SK-N-SH (cell line): ENCODE measurements around the gene RHOBTB1. TPM values are rescaled to one million over a fixed set of nuclear protein-coding genes. Genes with fewer than 3 reads are reported as not detected.
A peak's percentile ranks its signal among the peaks of the same experiment; 100 is the strongest.

Experiments used
- CTCF ChIA-PET: fragments of 300-600, 350-600 bp; formaldehyde crosslinking; extraction: SDS; loops from one replicate; lab custom pipeline; 2021; lab: Yijun Ruan, JAX
- POLR2A ChIA-PET: fragments of 350-600 bp; sonication (Branson Sonifier 250); formaldehyde crosslinking; extraction: SDS; loops from one replicate; lab custom pipeline; 2020; ENCODE audit warnings: antibody characterized with exemption, inconsistent platforms; lab: Yijun Ruan, JAX
- DNase-seq: peaks from one replicate; pipeline ENCODE4 v3.0.0; 2012
- H2AFZ ChIP-seq: fragments of 200-600 bp; sonication (generic); 2 replicates; pipeline ENCODE4 v1.8.1; 2016; ENCODE audit warnings: antibody characterized with exemption, mild to moderate bottlenecking, low read depth
- H3F3A ChIP-seq: fragments of 200-600 bp; sonication (generic); replicated peaks from 2 replicates; pipeline ENCODE3; 2016; ENCODE audit warnings: antibody characterized with exemption, mild to moderate bottlenecking; ENCODE audit not compliant: insufficient read depth
- H3K27ac ChIP-seq, 2 experiments: fragments of 200-500 bp in 1 of 2; fragments of 200-600 bp in 1 of 2; sonication (Bioruptor generic) in 1 of 2; sonication (generic), shearing (Covaris generic) in 1 of 2; 2 replicates each; pipeline versions ENCODE4 v1.5.1 to v1.6.1; 2014 to 2016; ENCODE audit warnings: low read depth in 2 of 2, inconsistent platforms in 1 of 2, low read length in 1 of 2, mild to moderate bottlenecking in 1 of 2, mixed read lengths in 1 of 2
- H3K27me3 ChIP-seq: fragments of 200-600 bp; sonication (generic), shearing (Covaris generic); 2 replicates; pipeline ENCODE4 v1.6.1; 2016; ENCODE audit warnings: mixed run types; ENCODE audit not compliant: insufficient read depth
- H3K36me3 ChIP-seq, 2 experiments: fragments of 200-500 bp in 1 of 2; fragments of 200-600 bp in 1 of 2; sonication (Bioruptor generic) in 1 of 2; sonication (generic) in 1 of 2; replicated peaks in 1 of 2; 2 replicates each; pipeline versions ENCODE3 to v1.5.1; 2014 to 2016; ENCODE audit warnings: low read length in 1 of 2, mild to moderate bottlenecking in 1 of 2; ENCODE audit not compliant: insufficient read depth in 2 of 2, control insufficient read depth in 1 of 2
- H3K4me1 ChIP-seq, 2 experiments: fragments of 200-500 bp in 1 of 2; fragments of 200-600 bp in 1 of 2; sonication (Bioruptor generic) in 1 of 2; sonication (generic), shearing (Covaris generic) in 1 of 2; 2 replicates each; pipeline versions ENCODE4 v1.5.1 to v1.6.1; 2014 to 2016; ENCODE audit warnings: low read depth in 1 of 2, low read length in 1 of 2, mixed run types in 1 of 2; ENCODE audit not compliant: insufficient read depth in 2 of 2, control insufficient read depth in 1 of 2
- H3K4me2 ChIP-seq: fragments of 200-600 bp; sonication (generic), shearing (Covaris generic); 2 replicates; pipeline ENCODE4 v1.6.1; 2017; ENCODE audit warnings: mixed run types
- H3K4me3 ChIP-seq, 2 experiments: fragments of 200-500 bp in 1 of 2; fragments of 200-600 bp in 1 of 2; sonication (Bioruptor generic) in 1 of 2; sonication (generic), shearing (Covaris generic) in 1 of 2; 2 replicates each; pipeline versions ENCODE4 v1.5.1 to v1.8.1; 2014 to 2016; ENCODE audit warnings: low read depth in 2 of 2, inconsistent platforms in 1 of 2, low read length in 1 of 2, mild to moderate bottlenecking in 1 of 2, mixed read lengths in 1 of 2, moderate library complexity in 1 of 2
- H3K79me2 ChIP-seq: fragments of 200-600 bp; sonication (generic); 2 replicates; pipeline ENCODE4 v1.8.1; 2017; ENCODE audit warnings: mild to moderate bottlenecking; ENCODE audit not compliant: insufficient read depth
- H3K9ac ChIP-seq: fragments of 200-600 bp; sonication (generic); 2 replicates; pipeline ENCODE4 v1.6.1; 2017; ENCODE audit warnings: mixed run types
- H3K9me2 ChIP-seq: fragments of 200-600 bp; sonication (generic); 2 replicates; pipeline ENCODE4 v1.6.1; 2017; ENCODE audit warnings: mixed run types
- H3K9me3 ChIP-seq: fragments of 200-600 bp; sonication (generic); 2 replicates; pipeline ENCODE4 v1.6.1; 2017; ENCODE audit warnings: mixed run types, mild to moderate bottlenecking, moderate library complexity
- H4K20me1 ChIP-seq: fragments of 200-600 bp; sonication (generic); 2 replicates; pipeline ENCODE4 v1.6.1; 2017; ENCODE audit warnings: mild to moderate bottlenecking, mixed run types; ENCODE audit not compliant: insufficient read depth
- CHD2 ChIP-seq: fragments of 150-350 bp; IDR thresholded peaks from 2 replicates; pipeline ENCODE4 v1.6.1; 2018; ENCODE audit warnings: low read length; ENCODE audit not compliant: partially characterized antibody
- CTCF ChIP-seq: fragments of 200-600 bp; sonication (generic); IDR thresholded peaks from 2 replicates; pipeline ENCODE4 v1.6.1; 2017; ENCODE audit warnings: antibody characterized with exemption, mild to moderate bottlenecking, moderate library complexity
- ELF1 ChIP-seq: IDR thresholded peaks from 2 replicates; pipeline ENCODE4 v1.4.0; 2012
- EP300 ChIP-seq, 2 experiments: IDR thresholded peaks; 2 replicates each; pipeline versions ENCODE4 v1.4.0 to v1.6.1; 2012; ENCODE audit warnings: borderline replicate concordance in 1 of 2, low read depth in 1 of 2, low read length in 1 of 2
- FOXJ3 ChIP-seq: sonication (generic); formaldehyde crosslinking; IDR thresholded peaks from 2 replicates; pipeline ENCODE4 v1.5.1; 2020; ENCODE audit warnings: mild to moderate bottlenecking, missing genetic modification reagents
- FOXM1 ChIP-seq: IDR thresholded peaks from 2 replicates; pipeline ENCODE4 v1.4.0; 2012; ENCODE audit warnings: low read depth, mild to moderate bottlenecking
- GABPA ChIP-seq: IDR thresholded peaks from 2 replicates; pipeline ENCODE4 v1.4.0; 2012; ENCODE audit warnings: low read depth, mild to moderate bottlenecking
- GATA2 ChIP-seq: sonication (generic); formaldehyde crosslinking; IDR thresholded peaks from 2 replicates; pipeline ENCODE4 v1.5.0; 2020; ENCODE audit warnings: mild to moderate bottlenecking, missing genetic modification reagents
- JUND ChIP-seq: IDR thresholded peaks from 2 replicates; pipeline ENCODE4 v1.4.0; 2012
- MEF2A ChIP-seq: IDR thresholded peaks from 2 replicates; pipeline ENCODE4 v1.4.0; 2012; ENCODE audit warnings: low read depth, borderline replicate concordance
- MXI1 ChIP-seq: IDR thresholded peaks from 2 replicates; pipeline ENCODE4 v1.6.1; 2012; ENCODE audit warnings: mild to moderate bottlenecking, low read depth, low read length, improper control_type of control experiment
- POLR2AphosphoS5 ChIP-seq: IDR thresholded peaks from 2 replicates; pipeline ENCODE4 v1.6.1; 2012; ENCODE audit warnings: low read depth, low read length
- RAD21 ChIP-seq: IDR thresholded peaks from 2 replicates; pipeline ENCODE4 v1.6.1; 2012; ENCODE audit warnings: mild to moderate bottlenecking, low read length
- RFX5 ChIP-seq: IDR thresholded peaks from 2 replicates; pipeline ENCODE4 v1.6.1; 2012; ENCODE audit warnings: mild to moderate bottlenecking, improper control_type of control experiment, low read length
- TEAD4 ChIP-seq: IDR thresholded peaks from 2 replicates; pipeline ENCODE4 v1.4.0; 2012; ENCODE audit warnings: mild to moderate bottlenecking, borderline replicate concordance; ENCODE audit not compliant: insufficient read depth
- USF1 ChIP-seq: IDR thresholded peaks from 2 replicates; pipeline ENCODE4 v1.4.0; 2012; ENCODE audit warnings: low read depth, borderline replicate concordance
- USF2 ChIP-seq: fragments of 150-350 bp; IDR thresholded peaks from 2 replicates; pipeline ENCODE4 v1.6.1; 2017; ENCODE audit warnings: antibody characterized with exemption, low read length, low read depth, borderline replicate concordance
- YY1 ChIP-seq: IDR thresholded peaks from 2 replicates; pipeline ENCODE4 v1.4.0; 2012; ENCODE audit warnings: low read depth, mild to moderate bottlenecking
- ZBTB33 ChIP-seq: IDR thresholded peaks from 2 replicates; pipeline ENCODE4 v1.4.0; 2012; ENCODE audit warnings: low read depth, borderline replicate concordance
- WGBS: methylation state at CpG from one replicate; pipeline ENCODE4 v1.1.6; 2017; ENCODE audit warnings: low lambda C conversion rate; 5-methylcytosine and 5-hydroxymethylcytosine counted together
- polyA plus RNA-seq, 3 experiments: library from polyadenylated mRNA; depleted of rRNA; stranded (reverse); fragments of >200 nt; gene quantifications; 2 replicates each; pipeline ENCODE4 v1.2.3, GENCODE V29; 2012

RHOBTB1 gene
- polyA plus RNA-seq, 1 of the 3 experiments (the other 2 are of a cell fraction): 10.5 TPM

- H3K36me3 ChIP-seq: no peaks in the 10 kb centered on the region
- H3K9ac ChIP-seq: no peak overlapping the region
- H3K4me2 ChIP-seq: no peak overlapping the region
- peaks cover 19% of the 10 kb centered on the region for H3F3A ChIP-seq
- ChIA-PET POLR2A (no interaction called here), CTCF (no interaction called here)
- DNase-seq: no peak
- peaks cover 0 to 14% of the 10 kb centered on the region in 2 experiments; a peak in 2 of 4 replicates for H3K4me1 ChIP-seq
- no peak overlapping the region for H3K27ac ChIP-seq
- no peaks in the 10 kb centered on the region for H3K27me3 ChIP-seq
- H4K20me1 ChIP-seq: no peaks in the 10 kb centered on the region
- TF ChIP-seq ELF1: no peak
- no peak for TF ChIP-seq ZBTB33
- no peak for TF ChIP-seq USF2
- no peak for TF ChIP-seq MEF2A
- no peak for TF ChIP-seq CTCF
- no peak for TF ChIP-seq FOXJ3 (CRISPR knock-in tag)
- no peak for TF ChIP-seq RFX5
- TF ChIP-seq JUND: no peak
- TF ChIP-seq GABPA: no peak
- TF ChIP-seq TEAD4: no peak
- no peak for TF ChIP-seq RAD21
- TF ChIP-seq FOXM1: no peak
- no peak for TF ChIP-seq YY1
- H3K4me3 ChIP-seq: no peak overlapping the region
- H2AFZ ChIP-seq: no peak overlapping the region
- no peaks in the 10 kb centered on the region for H3K9me2 ChIP-seq
- H3K79me2 ChIP-seq: no peaks in the 10 kb centered on the region
- no peaks in the 10 kb centered on the region for H3K9me3 ChIP-seq
- 85% methylated on average over 1 of the region's 1 CpG for WGBS
These were observed 31.7 kb upstream of the RHOBTB1 start for GRCh38 chr10:60975716-60976115.

GRCh38 chr10:60974463-60975149 lies 30.6 kb upstream of the RHOBTB1 start:
- WGBS: 30% methylated on average over 3 of the region's 3 CpGs
- peak overlapping the region; percentile 39 to 66; a peak in 3 of 4 replicates for H3K27ac ChIP-seq
- DNase-seq: no peak
- TF ChIP-seq YY1 (no peak), MXI1 (no peak), GABPA (no peak), ZBTB33 (no peak), FOXM1 (no peak), TEAD4 (no peak), POLR2AphosphoS5 (no peak), ELF1 (no peak), EP300 (IDR thresholded peaks at IDR 0.05; ENCODE audit: borderline replicate concordance in 1 of 2, low read depth in 1 of 2, low read length in 1 of 2) (0 out of 4 replicates have a peak, but pooled peaks of 1 of the 2 experiments have one; percentile 17), USF1 (no peak), CHD2 (no peak), GATA2 (CRISPR knock-in tag) (no peak)

More at GRCh38 chr10:60974463-60975149, 30.6 kb upstream of the RHOBTB1 start:
- no peaks in the 10 kb centered on the region for H3K27me3 ChIP-seq
- peaks cover 19% of the 10 kb centered on the region for H3F3A ChIP-seq
- H3K9me3 ChIP-seq: no peaks in the 10 kb centered on the region
- H3K4me2 ChIP-seq: peak overlapping the region; percentile 36
- no peaks in the 10 kb centered on the region for H3K36me3 ChIP-seq
- ChIA-PET CTCF (no interaction called here), POLR2A (no interaction called here)
- no peak overlapping the region for H3K4me3 ChIP-seq
- H3K4me1 ChIP-seq: peaks cover 0 to 14% of the 10 kb centered on the region in 2 experiments; a peak in 2 of 4 replicates
- no peaks in the 10 kb centered on the region for H3K9me2 ChIP-seq
- H4K20me1 ChIP-seq: no peaks in the 10 kb centered on the region
- H3K9ac ChIP-seq: no peak overlapping the region
- no peaks in the 10 kb centered on the region for H3K79me2 ChIP-seq
- H2AFZ ChIP-seq: peak overlapping the region; percentile 39
